ENCODE measurements around the gene NGFR.

- TF ChIP-seq CTCF (IDR thresholded peaks at IDR 0.05; ENCODE audit: low read length) (peak; percentile 39), EZH2phosphoT487 (IDR thresholded peaks at IDR 0.05; ENCODE audit: low read length) (no peak), EZH2 (optimal IDR thresholded peaks at IDR 0.05; ENCODE audit: low read depth, low read length) (no peak)
These were observed 53.6 kb downstream of the NGFR start for GRCh38 chr17:49548506-49549310.
